Endothelial cell of umbilical vein (primary cell): ENCODE measurements around the gene AKAP1. TPM values are rescaled to one million over a fixed set of nuclear protein-coding genes. Genes with fewer than 3 reads are reported as not detected.

Source experiments
- BruUV-seq: library from RNA; stranded (reverse); fragments of 400-500 nt; replicated peaks from 2 replicates; lab custom pipeline; 2021; lab: Mats Ljungman, UMichigan
- CTCF ChIA-PET: fragments of 300-600, 350-600 bp; sonication (Branson Sonifier 250); formaldehyde crosslinking; loops from one replicate; lab custom pipeline; 2021; ENCODE audit warnings: antibody characterized with exemption, inconsistent platforms; lab: Charles Lee
- POLR2A ChIA-PET: fragments of 300-600, 350-600 bp; sonication (Branson Sonifier 250); formaldehyde crosslinking; loops from one replicate; lab custom pipeline; 2021; ENCODE audit warnings: antibody characterized with exemption, inconsistent platforms; lab: Charles Lee
- DNase-seq: peaks from one replicate; pipeline ENCODE4 v3.0.0-alpha.2; 2011; ENCODE audit warnings: low read depth, low spot score
- FAIRE-seq: peaks from 2 replicates; lab custom pipeline; 2011; peaks lifted over from hg19 to GRCh38; lab: Jason Lieb, UNC
- H2AFZ ChIP-seq: 2 replicates; pipeline ENCODE4 v1.6.0; 2012; ENCODE audit warnings: low read depth, low read length, control low read depth, inconsistent platforms
- H3K27ac ChIP-seq: 2 replicates; pipeline ENCODE4 v1.5.1; 2011; ENCODE audit warnings: low read depth, mild to moderate bottlenecking, control low read depth, low read length, moderate library complexity; ENCODE audit not compliant: insufficient read depth
- H3K27me3 ChIP-seq, 2 experiments: 2 replicates each; pipeline versions ENCODE4 v1.6.0 to v1.6.1; 2011; ENCODE audit warnings: low read length in 2 of 2, mixed read lengths in 1 of 2; ENCODE audit not compliant: control insufficient read depth in 2 of 2, insufficient read depth in 2 of 2
- H3K36me3 ChIP-seq, 2 experiments: 2 replicates in 1 of 2; 3 replicates in 1 of 2; pipeline ENCODE4 v1.5.1; 2011; ENCODE audit warnings: low read length in 2 of 2, mild to moderate bottlenecking in 1 of 2, moderate library complexity in 1 of 2; ENCODE audit not compliant: control insufficient read depth in 2 of 2, insufficient read depth in 2 of 2; ENCODE audit errors: extremely low read depth in 1 of 2
- H3K4me1 ChIP-seq: 3 replicates; pipeline ENCODE4 v1.5.1; 2011; ENCODE audit warnings: mild to moderate bottlenecking, low read length; ENCODE audit not compliant: control insufficient read depth, insufficient read depth; ENCODE audit errors: extremely low read depth
- H3K4me2 ChIP-seq: 2 replicates; pipeline ENCODE4 v1.6.1; 2011; ENCODE audit warnings: low read length, control low read depth, mixed read lengths; ENCODE audit not compliant: insufficient read depth
- H3K4me3 ChIP-seq, 3 experiments: fragments of 200-600 bp in 1 of 3; sonication (generic), shearing (Covaris generic) in 1 of 3; replicated peaks in 1 of 3; 2 replicates each; pipeline ENCODE4 v1.5.1; 2011 to 2016; ENCODE audit warnings: control low read depth in 3 of 3, low read length in 3 of 3, mild to moderate bottlenecking in 2 of 3, inconsistent platforms in 1 of 3, low read depth in 1 of 3, moderate library complexity in 1 of 3; ENCODE audit not compliant: insufficient read depth in 1 of 3
- H3K79me2 ChIP-seq: 2 replicates; pipeline ENCODE4 v1.6.0; 2012; ENCODE audit warnings: low read length, inconsistent platforms; ENCODE audit not compliant: control insufficient read depth, insufficient read depth
- H3K9ac ChIP-seq: replicated peaks from 2 replicates; pipeline ENCODE3; 2011; ENCODE audit warnings: low read length, control low read depth; ENCODE audit not compliant: insufficient read depth; ENCODE audit errors: extremely low read depth
- H3K9me1 ChIP-seq: replicated peaks from 3 replicates; pipeline ENCODE4 v1.6.0; 2011; ENCODE audit warnings: mild to moderate bottlenecking, low read length; ENCODE audit not compliant: control insufficient read depth, insufficient read depth; ENCODE audit errors: extremely low read depth
- H3K9me3 ChIP-seq: replicated peaks from 2 replicates; pipeline ENCODE4 v1.5.1; 2012; ENCODE audit warnings: low read length, inconsistent platforms; ENCODE audit not compliant: control insufficient read depth, insufficient read depth
- H4K20me1 ChIP-seq: replicated peaks from 2 replicates; pipeline ENCODE3; 2011; ENCODE audit warnings: mild to moderate bottlenecking, low read length; ENCODE audit not compliant: control insufficient read depth, insufficient read depth; ENCODE audit errors: extremely low read depth
- CTCF ChIP-seq, 2 donors: IDR thresholded peaks; 1 replicate in 1 of 2; 2 replicates in 1 of 2; pipeline ENCODE4 v1.5.1; 2011; ENCODE audit warnings: low read length in 2 of 2, mild to moderate bottlenecking in 2 of 2, moderate library complexity in 2 of 2, control low read depth in 1 of 2, inconsistent platforms in 1 of 2, low read depth in 1 of 2; ENCODE audit not compliant: insufficient read depth in 1 of 2; ENCODE audit errors: extremely low read depth in 1 of 2
- EZH2 ChIP-seq: IDR thresholded peaks from 2 replicates; pipeline ENCODE4 v1.6.1; 2012; ENCODE audit warnings: borderline replicate concordance, low read depth, mild to moderate bottlenecking, moderate library complexity, low read length, inconsistent platforms; ENCODE audit not compliant: severe bottlenecking
- FOS ChIP-seq: IDR thresholded peaks from 2 replicates; pipeline ENCODE4 v1.6.1; 2011; ENCODE audit warnings: mild to moderate bottlenecking, low read length, moderate library complexity, borderline replicate concordance; ENCODE audit not compliant: insufficient read depth
- GATA2 ChIP-seq: IDR thresholded peaks from 2 replicates; pipeline ENCODE4 v1.7.0; 2011; ENCODE audit warnings: low read depth, mild to moderate bottlenecking, moderate library complexity, mixed read lengths, low read length; ENCODE audit not compliant: insufficient read length, insufficient read depth
- JUN ChIP-seq: IDR thresholded peaks from 2 replicates; pipeline ENCODE4 v1.6.1; 2011; ENCODE audit warnings: borderline replicate concordance, low read depth; ENCODE audit not compliant: insufficient read length, insufficient read depth
- MAX ChIP-seq: IDR thresholded peaks from 2 replicates; pipeline ENCODE4 v1.6.1; 2011; ENCODE audit not compliant: insufficient read depth, insufficient read length
- MYC ChIP-seq: IDR thresholded peaks from one replicate; pipeline ENCODE4 v1.6.1; 2011; ENCODE audit warnings: mild to moderate bottlenecking, low read depth, low read length
- POLR2A ChIP-seq: IDR thresholded peaks from 2 replicates; pipeline ENCODE4 v1.6.1; 2012; ENCODE audit warnings: low read depth, mild to moderate bottlenecking, control low read depth, low read length
- POLR2AphosphoS5 ChIP-seq: IDR thresholded peaks from 2 replicates; pipeline ENCODE4 v1.6.1; 2012; ENCODE audit warnings: low read depth, mild to moderate bottlenecking, control low read depth, low read length, moderate library complexity; ENCODE audit not compliant: insufficient read depth
- dilution Hi-C: fragments of 300-500 bp; cut with MboI; formaldehyde crosslinking; loops from one replicate; pipeline ENCODE4 v1.15.0; 2019; ENCODE audit warnings: low sequenced_read_pairs; ENCODE audit not compliant: extremely low pct_ligation_motif_present
- intact Hi-C: fragments of 100-400 bp; cut with micrococcal nuclease; formaldehyde crosslinking; loops from one replicate; pipeline ENCODE4 v1.10.0; 2022
- polyA plus RNA-seq, 4 experiments: library from polyadenylated mRNA; depleted of rRNA in 3 of 4; stranded (reverse) in 3 of 4; unstranded in 1 of 4; fragments of >200 nt; gene quantifications; 2 replicates each; pipeline versions ENCODE4 v1.2.1 to v1.2.3, GENCODE V29; 2011 to 2012; ENCODE audit warnings: missing spikeins in 1 of 4
- total RNA-seq: library from RNA; stranded (reverse); gene quantifications from 2 replicates; pipeline ENCODE4 v1.2.3, GENCODE V29; 2021

AKAP1 gene
- total and polyA plus RNA-seq, 2 donors (not counting 3 experiments of a cell fraction or from before 2014, with no cell fraction given): 20.9 to 27.7 TPM

DNA sequence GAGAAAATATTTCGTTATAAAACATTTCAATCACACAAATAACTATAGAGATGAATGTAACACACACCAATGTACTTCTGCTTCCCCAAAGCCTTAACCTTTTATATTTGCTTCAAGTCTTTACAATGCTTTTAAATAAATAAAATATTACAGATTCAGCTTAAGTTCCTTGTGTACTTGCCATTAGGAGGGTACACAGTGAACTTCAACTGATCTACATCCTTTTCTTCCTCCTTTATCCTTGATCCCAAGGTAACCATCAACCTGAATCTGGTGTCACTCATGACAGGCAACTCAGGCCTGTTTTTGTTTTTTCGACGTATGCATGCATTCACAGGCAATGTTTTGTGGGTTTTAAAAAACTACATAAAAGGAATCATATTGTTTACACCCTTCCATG is 9.3 kb upstream of the AKAP1 start:
- Histone ChIP-seq H3K36me3 (no peaks in the 10 kb centered on the region), H3K79me2 (no peaks in the 10 kb centered on the region), H3K4me3 (no peak overlapping the region), H4K20me1 (no peaks in the 10 kb centered on the region), H3K9ac (no peak overlapping the region), H3K9me1 (no peaks in the 10 kb centered on the region), H3K4me1 (no peaks in the 10 kb centered on the region), H3K27me3 (peaks cover 9 to 16% of the 10 kb centered on the region in 2 experiments), H3K27ac (no peak overlapping the region), H3K9me3 (no peaks in the 10 kb centered on the region), H2AFZ (no peak overlapping the region), H3K4me2 (no peak overlapping the region)
- dilution Hi-C loops (no loop called here), intact Hi-C loops (no loop called here)
- FAIRE-seq (no peak), DNase-seq (no peak)
- CTCF ChIA-PET: interaction anchor here (1.1 kb wide), 1 partner anchor 9 kb away, joined by 5 read pairs; the partner anchor contains the start of gene AKAP1
- TF ChIP-seq GATA2 (no peak), MYC (no peak), CTCF (IDR thresholded peaks at IDR 0.05; ENCODE audit: extremely low read depth in 1 of 2, insufficient read depth in 1 of 2, low read depth in 1 of 2, low read length in 2 of 2) (no peak), FOS (no peak), JUN (no peak), POLR2AphosphoS5 (no peak), EZH2 (no peak), POLR2A (no peak), MAX (no peak)
- BruUV-seq: no TSS peak
- POLR2A ChIA-PET: no interaction called here
